ENCODE measurements around the gene CCDC88B. TPM values are rescaled to one million over a fixed set of nuclear protein-coding genes. Genes with fewer than 3 reads are reported as not detected.
A peak's percentile ranks its signal among the peaks of the same experiment; 100 is the strongest.

The CCDC88B gene
- total and polyA plus RNA-seq, 9 of the 15 experiments (the other 6 are each of a cell fraction or from before 2014, with no cell fraction given): 0.13 to 18.1 (median 7.9) TPM

DNA sequence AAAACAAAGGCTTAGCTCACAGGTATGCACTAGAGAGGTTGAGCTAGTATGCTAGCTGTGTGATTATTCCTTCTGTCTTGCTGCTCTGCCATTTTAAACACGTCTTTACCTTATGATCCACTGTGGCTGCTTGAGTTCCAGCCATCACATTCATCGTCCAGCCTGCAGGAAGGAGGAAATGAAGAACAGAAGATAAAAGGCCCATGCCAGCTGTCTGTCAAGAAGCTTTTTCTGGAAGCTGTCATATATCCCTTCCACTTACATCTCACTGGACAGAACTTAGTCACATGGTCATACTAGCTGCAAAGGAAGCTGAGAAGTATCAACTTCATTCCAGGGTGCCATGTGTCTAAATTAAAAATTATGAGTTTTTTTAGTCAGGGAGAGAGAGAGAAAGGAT, 12.6 kb upstream of the CCDC88B start:
- no peak overlapping the region for H3K9ac ChIP-seq (ENCODE audit: insufficient read depth in 1 of 2, low read depth in 2 of 2, low read length in 2 of 2)
- H2AFZ ChIP-seq (ENCODE audit: low read depth, low read length): no peak overlapping the region
- no peak overlapping the region for H3K27ac ChIP-seq (ENCODE audit: extremely low read depth, low read depth, low read length)
- H3K9me3 ChIP-seq (replicated peaks; ENCODE audit: control insufficient read depth, insufficient read depth, low read depth, low read length): no peaks in the 10 kb centered on the region; the same call in 1 of the 2 replicates
- no peak for DNase-seq (ENCODE audit: extremely low read depth in 1 of 4, low spot score in 3 of 4)
- WGBS (ENCODE audit: insufficient coverage, low coverage, missing lambda C conversion rate): 15% methylated on average over 2 of the region's 2 CpGs
- intact Hi-C loops (cut with micrococcal nuclease) (no loop called here), in situ Hi-C loops (cut with MboI) (no loop called here)
- peaks cover 5% of the 10 kb centered on the region; the same call in 2 of the 3 replicates for H3K36me3 ChIP-seq (ENCODE audit: control insufficient read depth, insufficient read depth, low read length)
- ChIA-PET CTCF (ENCODE audit: low intra/inter-chr PET ratio) (no interaction called here), POLR2A (interaction anchor here (1.5 kb wide), 1 partner anchor 10 kb away, joined by 6 read pairs; the partner anchor contains the start of genes PRDX5 and TRMT112)
- no peaks in the 10 kb centered on the region for H4K20me1 ChIP-seq (replicated peaks; ENCODE audit: control insufficient read depth, insufficient read depth, low read length)
- BruUV-seq (replicated peaks): no TSS peak
- no peak for FAIRE-seq
- H3K27me3 ChIP-seq (ENCODE audit: control insufficient read depth in 2 of 2, insufficient read depth in 2 of 2, low read length in 2 of 2): no peaks in the 10 kb centered on the region
- H3K79me2 ChIP-seq (ENCODE audit: control insufficient read depth, insufficient read depth, low read length): no peaks in the 10 kb centered on the region
- H3K4me1 ChIP-seq (replicated peaks in 1 of 2; ENCODE audit: control insufficient read depth in 2 of 2, insufficient read depth in 2 of 2, low read length in 2 of 2): peaks cover 18 to 44% of the 10 kb centered on the region in 2 experiments
- no peaks in the 10 kb centered on the region for H3K9me1 ChIP-seq (ENCODE audit: control insufficient read depth, insufficient read depth, low read length)
- no peak for ATAC-seq
- H3K4me3 ChIP-seq: no peak overlapping the region
- H3K4me2 ChIP-seq (ENCODE audit: insufficient read depth, low read length): no peak overlapping the region
- TF ChIP-seq USF2 (CRISPR knock-in tag; IDR thresholded peaks at IDR 0.05) (peak; percentile 29; the same call in 1 of the 2 replicates), ZBTB11 (CRISPR knock-in tag; IDR thresholded peaks at IDR 0.05) (no peak), KDM1A (IDR thresholded peaks at IDR 0.05) (peak; percentile 33 to 51; a peak in 2 of 4 replicates), RAD51 (IDR thresholded peaks at IDR 0.05; ENCODE audit: borderline replicate concordance, low read depth) (0 out of 2 replicates have a peak, but pooled peaks have one; percentile 28), SIRT6 (IDR thresholded peaks at IDR 0.05; ENCODE audit: low read depth, low read length) (no peak), POU5F1 (IDR thresholded peaks at IDR 0.05; ENCODE audit: borderline replicate concordance, low read depth, low read length, partially characterized antibody) (no peak), FOXP1 (CRISPR knock-in tag; IDR thresholded peaks at IDR 0.05) (no peak), HDAC2 (IDR thresholded peaks at IDR 0.05) (peak; percentile 40; the same call in 1 of the 2 replicates), RCOR1 (IDR thresholded peaks at IDR 0.05; ENCODE audit: borderline replicate concordance in 1 of 2, low read depth in 2 of 2, low read length in 2 of 2) (0 out of 4 replicates have a peak, but pooled peaks of 1 of the 2 experiments have one; percentile 48), SMARCA5 (IDR thresholded peaks at IDR 0.05) (peak; percentile 91), TRIM24 (IDR thresholded peaks at IDR 0.05) (0 out of 4 replicates have a peak, but pooled peaks of 1 of the 2 experiments have one; percentile 12), ASH1L (IDR thresholded peaks at IDR 0.05; ENCODE audit: borderline replicate concordance, low read depth, partially characterized antibody) (no peak), HIVEP1 (CRISPR knock-in tag; IDR thresholded peaks at IDR 0.05) (no peak), RBM25 (IDR thresholded peaks at IDR 0.05; ENCODE audit: low read depth, low read length, severe bottlenecking) (peak; percentile 91), EP300 (IDR thresholded peaks at IDR 0.05; ENCODE audit: low read length) (no peak), TCFL5 (CRISPR knock-in tag; conservative IDR thresholded peaks at IDR 0.05) (no peak), COPS2 (conservative IDR thresholded peaks at IDR 0.05) (no peak), HMG20B (CRISPR knock-in tag; IDR thresholded peaks at IDR 0.05) (no peak), ATF7 (IDR thresholded peaks at IDR 0.05) (no peak)
- TF ChIP-seq, protein P1, sequence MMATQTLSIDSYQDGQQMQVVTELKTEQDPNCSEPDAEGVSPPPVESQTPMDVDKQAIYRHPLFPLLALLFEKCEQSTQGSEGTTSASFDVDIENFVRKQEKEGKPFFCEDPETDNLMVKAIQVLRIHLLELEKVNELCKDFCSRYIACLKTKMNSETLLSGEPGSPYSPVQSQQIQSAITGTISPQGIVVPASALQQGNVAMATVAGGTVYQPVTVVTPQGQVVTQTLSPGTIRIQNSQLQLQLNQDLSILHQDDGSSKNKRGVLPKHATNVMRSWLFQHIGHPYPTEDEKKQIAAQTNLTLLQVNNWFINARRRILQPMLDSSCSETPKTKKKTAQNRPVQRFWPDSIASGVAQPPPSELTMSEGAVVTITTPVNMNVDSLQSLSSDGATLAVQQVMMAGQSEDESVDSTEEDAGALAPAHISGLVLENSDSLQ (IDR thresholded peaks at IDR 0.05): peak; percentile 71
